B cell (primary cell): ENCODE data around the gene ACOT6. TPM values are rescaled to one million over a fixed set of nuclear protein-coding genes. Genes with fewer than 3 reads are reported as not detected.

Source experiments
- ATAC-seq: fragments of 200-7000 bp; cut with Tn5 transposase; one replicate; pipeline ENCODE4 v1.10.0; 2021; ENCODE audit warnings: low read depth, mild to moderate bottlenecking, moderate number of reproducible peaks, moderate library complexity
- CTCF ChIA-PET: fragments of 350-600 bp; sonication (Branson Sonifier 250); formaldehyde crosslinking; loops from one replicate; lab custom pipeline; 2021; ENCODE audit warnings: antibody characterized with exemption, inconsistent platforms; lab: Charles Lee
- POLR2A ChIA-PET: fragments of 350-600 bp; sonication (Branson Sonifier 250); formaldehyde crosslinking; loops from one replicate; lab custom pipeline; 2021; ENCODE audit warnings: antibody characterized with exemption; lab: Charles Lee
- DNase-seq: peaks from one replicate; pipeline ENCODE4 v3.0.0; 2013
- H2AFZ ChIP-seq: 2 replicates; pipeline ENCODE4 v1.6.1; 2012; ENCODE audit warnings: mild to moderate bottlenecking, low read depth, low read length; ENCODE audit not compliant: insufficient read depth, poor library complexity, severe bottlenecking
- H3K27ac ChIP-seq, 2 donors: 1 replicate in 1 of 2; 2 replicates in 1 of 2; pipeline ENCODE4 v1.5.1; 2012 to 2013; ENCODE audit warnings: low read length in 2 of 2, mild to moderate bottlenecking in 2 of 2, moderate library complexity in 1 of 2
- H3K27me3 ChIP-seq, 4 experiments: fragments of 200-600 bp in 1 of 4; sonication (generic) in 1 of 4; replicated peaks in 1 of 4; 1 replicate in 2 of 4; 2 replicates in 2 of 4; pipeline versions ENCODE4 v1.6.1 to v1.7.0; 2013 to 2016; ENCODE audit warnings: low read length in 3 of 4, mild to moderate bottlenecking in 2 of 4, mixed read lengths in 1 of 4, moderate library complexity in 1 of 4; ENCODE audit not compliant: insufficient read depth in 4 of 4, control insufficient read depth in 3 of 4; ENCODE audit errors: control extremely low read depth in 1 of 4
- H3K36me3 ChIP-seq, 2 experiments: replicated peaks in 1 of 2; 1 replicate in 1 of 2; 2 replicates in 1 of 2; pipeline versions ENCODE4 v1.6.1 to v1.7.1; 2013; ENCODE audit warnings: low read length in 1 of 2; ENCODE audit not compliant: insufficient read depth in 2 of 2, control insufficient read depth in 1 of 2; ENCODE audit errors: control extremely low read depth in 1 of 2, extremely low read depth in 1 of 2
- H3K4me1 ChIP-seq, 2 donors: fragments of 200-600 bp in 1 of 2; sonication (generic) in 1 of 2; 1 replicate in 1 of 2; 2 replicates in 1 of 2; pipeline versions ENCODE4 v1.5.1 to v1.6.1; 2013 to 2017; ENCODE audit warnings: low read length in 2 of 2; ENCODE audit not compliant: control insufficient read depth in 2 of 2, insufficient read depth in 2 of 2
- H3K4me2 ChIP-seq: replicated peaks from 2 replicates; pipeline ENCODE3; 2012; ENCODE audit warnings: mild to moderate bottlenecking, low read depth, low read length; ENCODE audit not compliant: poor library complexity, severe bottlenecking
- H3K4me3 ChIP-seq, 5 experiments: fragments of 200-600 bp in 1 of 5; sonication (generic) in 1 of 5; 1 replicate in 3 of 5; 2 replicates in 2 of 5; pipeline versions ENCODE4 v1.5.1 to v1.7.0; 2011 to 2016; ENCODE audit warnings: low read length in 4 of 5, mild to moderate bottlenecking in 4 of 5, low read depth in 2 of 5, control low read depth in 1 of 5, moderate library complexity in 1 of 5; ENCODE audit not compliant: insufficient read depth in 1 of 5; ENCODE audit errors: control extremely low read depth in 1 of 5, extremely low read depth in 1 of 5
- H3K79me2 ChIP-seq: fragments of 200-600 bp; sonication (generic); one replicate; pipeline ENCODE4 v1.6.0; 2016; ENCODE audit warnings: low read length; ENCODE audit not compliant: control insufficient read depth, insufficient read depth
- H3K9ac ChIP-seq: fragments of 200-600 bp; sonication (generic); 2 replicates; pipeline ENCODE4 v1.6.1; 2017; ENCODE audit warnings: mild to moderate bottlenecking, low read length, moderate library complexity
- H3K9me3 ChIP-seq, 3 donors: one replicate each; pipeline versions ENCODE4 v1.6.1 to v1.7.1; 2013; ENCODE audit warnings: low read length in 2 of 3; ENCODE audit not compliant: control insufficient read depth in 2 of 3, insufficient read depth in 1 of 3; ENCODE audit errors: control extremely low read depth in 1 of 3
- H4K20me1 ChIP-seq: 2 replicates; pipeline ENCODE4 v1.6.0; 2012; ENCODE audit warnings: mild to moderate bottlenecking, low read length; ENCODE audit not compliant: insufficient read depth, control insufficient read depth, poor library complexity, severe bottlenecking
- H3K27ac Mint-ChIP-seq: one replicate; pipeline ENCODE4 v1.8.0; 2021; ENCODE audit warnings: mixed read lengths
- H3K27me3 Mint-ChIP-seq: one replicate; pipeline ENCODE4 v1.8.0; 2021; ENCODE audit warnings: mixed read lengths
- H3K4me1 Mint-ChIP-seq: one replicate; pipeline ENCODE4 v1.8.0; 2021; ENCODE audit warnings: mixed read lengths
- H3K4me3 Mint-ChIP-seq: one replicate; pipeline ENCODE4 v1.8.0; 2021; ENCODE audit warnings: mixed read lengths
- H3K9me3 Mint-ChIP-seq: one replicate; pipeline ENCODE4 v1.8.0; 2022; ENCODE audit warnings: mixed read lengths; ENCODE audit not compliant: insufficient read depth
- EZH2 ChIP-seq: IDR thresholded peaks from 2 replicates; pipeline ENCODE4 v1.6.1; 2012; ENCODE audit warnings: borderline replicate concordance, low read depth, mild to moderate bottlenecking, moderate library complexity, low read length; ENCODE audit not compliant: insufficient read depth, poor library complexity, severe bottlenecking
- WGBS: methylation state at CpG from one replicate; pipeline ENCODE4 v1.1.5; 2013; ENCODE audit warnings: missing lambda C conversion rate; ENCODE audit not compliant: insufficient coverage; 5-methylcytosine and 5-hydroxymethylcytosine counted together
- intact Hi-C: fragments of 100-400 bp; cut with micrococcal nuclease; formaldehyde crosslinking; loops from one replicate; pipeline ENCODE4 v1.10.0; 2022
- polyA plus RNA-seq: library from polyadenylated mRNA; depleted of rRNA; stranded (reverse); fragments of >200 nt; gene quantifications from 2 replicates; pipeline ENCODE4 v1.2.3, GENCODE V29; 2012
- small RNA-seq: library from RNA; depleted of rRNA; stranded (forward); fragments of <200 nt; gene quantifications from one replicate; pipeline ENCODE3, GENCODE V24; 2012; ENCODE audit warnings: low replicate concordance, low read depth; ENCODE audit not compliant: insufficient read length
- total RNA-seq, 2 donors: library from RNA; stranded (reverse); fragments of 120-200 nt in 1 of 2; gene quantifications; 1 replicate in 1 of 2; 2 replicates in 1 of 2; pipeline versions ENCODE4 v1.2.3 to v1.2.4, GENCODE V29; 2013 to 2022
- TF ChIP-seq, protein P1 (sequence below): fragments of 200-600 bp; IDR thresholded peaks from one replicate; pipeline ENCODE4 v1.8.0; 2022; ENCODE audit warnings: antibody characterized with exemption, mild to moderate bottlenecking

ACOT6 gene
- total and polyA plus RNA-seq, 2 donors (not counting 1 experiment from before 2014, with no cell fraction given), result not detected

DNA sequence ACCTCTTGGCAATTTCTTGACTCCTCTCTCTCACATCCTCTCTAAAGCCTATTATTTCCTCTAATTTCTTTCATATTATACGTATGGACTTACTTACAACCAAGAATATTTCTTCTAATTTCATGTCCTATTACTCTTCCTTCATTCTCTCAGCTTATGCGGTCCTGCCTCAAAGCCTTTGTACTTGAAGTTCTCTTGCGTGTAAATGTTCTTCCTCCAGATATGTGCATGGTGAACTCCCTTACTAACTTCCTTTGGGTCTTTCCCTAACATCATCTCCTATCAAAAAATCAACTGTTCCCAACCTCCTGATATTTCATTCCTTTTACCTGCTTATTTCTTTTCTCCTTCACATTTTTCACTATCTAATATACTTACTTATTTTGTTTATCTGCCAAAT lies 55.5 kb downstream of the ACOT6 start:
- CTCF ChIA-PET, result no interaction called here
- ATAC-seq, result no peak

More for the DNA sequence above, 55.5 kb downstream of the ACOT6 start:
- no peak for DNase-seq
- no peak overlapping the region for H3K4me3 ChIP-seq
- no peaks in the 10 kb centered on the region for H4K20me1 ChIP-seq
- TF ChIP-seq EZH2, result no peak
- TF ChIP-seq, protein P1, sequence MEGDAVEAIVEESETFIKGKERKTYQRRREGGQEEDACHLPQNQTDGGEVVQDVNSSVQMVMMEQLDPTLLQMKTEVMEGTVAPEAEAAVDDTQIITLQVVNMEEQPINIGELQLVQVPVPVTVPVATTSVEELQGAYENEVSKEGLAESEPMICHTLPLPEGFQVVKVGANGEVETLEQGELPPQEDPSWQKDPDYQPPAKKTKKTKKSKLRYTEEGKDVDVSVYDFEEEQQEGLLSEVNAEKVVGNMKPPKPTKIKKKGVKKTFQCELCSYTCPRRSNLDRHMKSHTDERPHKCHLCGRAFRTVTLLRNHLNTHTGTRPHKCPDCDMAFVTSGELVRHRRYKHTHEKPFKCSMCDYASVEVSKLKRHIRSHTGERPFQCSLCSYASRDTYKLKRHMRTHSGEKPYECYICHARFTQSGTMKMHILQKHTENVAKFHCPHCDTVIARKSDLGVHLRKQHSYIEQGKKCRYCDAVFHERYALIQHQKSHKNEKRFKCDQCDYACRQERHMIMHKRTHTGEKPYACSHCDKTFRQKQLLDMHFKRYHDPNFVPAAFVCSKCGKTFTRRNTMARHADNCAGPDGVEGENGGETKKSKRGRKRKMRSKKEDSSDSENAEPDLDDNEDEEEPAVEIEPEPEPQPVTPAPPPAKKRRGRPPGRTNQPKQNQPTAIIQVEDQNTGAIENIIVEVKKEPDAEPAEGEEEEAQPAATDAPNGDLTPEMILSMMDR, result no peak
- H3K79me2 ChIP-seq, result no peaks in the 10 kb centered on the region
- no peak overlapping the region for H3K27ac ChIP-seq
- no peaks in the 10 kb centered on the region for H3K4me1 ChIP-seq
- intact Hi-C loops, result no loop called here
- H3K4me2 ChIP-seq, result no peak overlapping the region
- 100% methylated on average over 3 of the region's 3 CpGs for WGBS
- H3K27ac Mint-ChIP-seq, result no peak overlapping the region
- H3K9me3 ChIP-seq, result no peaks in the 10 kb centered on the region
- H3K4me3 Mint-ChIP-seq, result no peak overlapping the region
- H3K27me3 Mint-ChIP-seq, result no peaks in the 10 kb centered on the region
- no peak overlapping the region for H2AFZ ChIP-seq
- H3K27me3 ChIP-seq, result no peaks in the 10 kb centered on the region
- no peaks in the 10 kb centered on the region for H3K9me3 Mint-ChIP-seq
- no peaks in the 10 kb centered on the region for H3K4me1 Mint-ChIP-seq
- H3K36me3 ChIP-seq, result no peaks in the 10 kb centered on the region
- POLR2A ChIA-PET, result no interaction called here
- no peak overlapping the region for H3K9ac ChIP-seq

Small RNA genes within 50 kb of the gene (small RNA-seq; reads per million reads assigned to genes)
- gene RNU6-240P, result not detected

Other genes with a start within 250 kb of the ACOT6 start
- gene NUMB, start 154.0 kb upstream of the ACOT6 start, total RNA-seq, result 102 and 108 TPM in 2 replicates
- gene NUMB, start 154.0 kb upstream of the ACOT6 start, polyA plus RNA-seq, result 63.4 and 64.9 TPM in 2 replicates
- 22.6 and 26.2 TPM in 2 replicates for gene RIOX1, start 121.6 kb upstream of the ACOT6 start, total RNA-seq
- gene RIOX1, start 121.6 kb upstream of the ACOT6 start, polyA plus RNA-seq, result 5.7 and 8.9 TPM in 2 replicates
- 2.1 and 2.9 TPM in 2 replicates for gene ACOT1, start 75.4 kb upstream of the ACOT6 start, total RNA-seq
- gene ACOT1, start 75.4 kb upstream of the ACOT6 start, polyA plus RNA-seq, result 1.6 and 2.6 TPM in 2 replicates
- gene HEATR4, start 53.6 kb upstream of the ACOT6 start, total RNA-seq, result not detected in 2 replicates
- gene HEATR4, start 53.6 kb upstream of the ACOT6 start, polyA plus RNA-seq, result not detected in 2 replicates
- gene ACOT2, start 43.3 kb upstream of the ACOT6 start, total RNA-seq, result 6.9 and 8.3 TPM in 2 replicates
- 17.7 TPM in 2 replicates for gene ACOT2, start 43.3 kb upstream of the ACOT6 start, polyA plus RNA-seq
- gene ACOT4, start 20.6 kb upstream of the ACOT6 start, total RNA-seq, result 0.42 and 0.83 TPM in 2 replicates
- 0.12 and 0.19 TPM in 2 replicates for gene ACOT4, start 20.6 kb upstream of the ACOT6 start, polyA plus RNA-seq
- gene DNAL1, start 32.5 kb downstream of the ACOT6 start, total RNA-seq, result 6.3 and 10.7 TPM in 2 replicates
- gene DNAL1, start 32.5 kb downstream of the ACOT6 start, polyA plus RNA-seq, result 2.0 and 2.5 TPM in 2 replicates
- 29.6 and 31.6 TPM in 2 replicates for gene PNMA1, start 101.9 kb downstream of the ACOT6 start, total RNA-seq
- 9.5 and 11.3 TPM in 2 replicates for gene PNMA1, start 101.9 kb downstream of the ACOT6 start, polyA plus RNA-seq
- 4.2 and 4.5 TPM in 2 replicates for gene PTGR2, start 239.3 kb downstream of the ACOT6 start, total RNA-seq
- gene PTGR2, start 239.3 kb downstream of the ACOT6 start, polyA plus RNA-seq, result 1.2 and 1.4 TPM in 2 replicates